ENCODE results near the gene HMCN1.

- TF ChIP-seq YY1 (IDR thresholded peaks at IDR 0.05; ENCODE audit: insufficient read depth, insufficient read length) (no peak), ZNF274 (IDR thresholded peaks at IDR 0.05; ENCODE audit: low read depth, low read length) (no peak), SUZ12 (IDR thresholded peaks at IDR 0.05; ENCODE audit: extremely low read depth, insufficient read depth, insufficient read length) (no peak)
Observed at GRCh38 chr1:185745165-185745564, 11.0 kb downstream of the HMCN1 start.

All from NT2/D1 (cell line).